Measurements from ENCODE around the gene ERICH6. TPM values are rescaled to one million over a fixed set of nuclear protein-coding genes. Genes with fewer than 3 reads are reported as not detected.

The ERICH6 gene
- total RNA-seq, 1 donor from 2014 or later = not detected

- H3K4me3 ChIP-seq = no peak overlapping the region
- no peaks in the 10 kb centered on the region for H3K36me3 ChIP-seq
- DNase-seq (ENCODE audit: extremely low spot score in 2 of 2) = no peak
- intact Hi-C loops (cut with DNase I) = no loop called here
- H3K27ac ChIP-seq = no peak overlapping the region
- TF ChIP-seq CTCF (IDR thresholded peaks at IDR 0.05) (no peak), POLR2AphosphoS5 (IDR thresholded peaks at IDR 0.05; ENCODE audit: insufficient read depth in 1 of 2, low read depth in 1 of 2) (no peak)
- no peaks in the 10 kb centered on the region for H3K27me3 ChIP-seq
- no peaks in the 10 kb centered on the region for H3K9me3 ChIP-seq
- peaks cover 15% of the 10 kb centered on the region for H3K4me1 ChIP-seq
Measured at GRCh38 chr3:150620002-150620689, 83.6 kb downstream of the ERICH6 start.

GRCh38 chr3:150613709-150614480, 89.8 kb downstream of the ERICH6 start:
- H3K27ac ChIP-seq = no peak overlapping the region
- no peak for TF ChIP-seq CTCF (IDR thresholded peaks at IDR 0.05)
- no peak for TF ChIP-seq POLR2A (IDR thresholded peaks at IDR 0.05)
- no peak for TF ChIP-seq POLR2AphosphoS5 (IDR thresholded peaks at IDR 0.05; ENCODE audit: insufficient read depth in 1 of 2, low read depth in 1 of 2)
- intact Hi-C loops (cut with DNase I) = no loop called here
- no peak for DNase-seq (ENCODE audit: extremely low spot score in 2 of 2)
- H3K4me3 ChIP-seq = no peak overlapping the region
- peaks cover 0 to 7% of the 10 kb centered on the region in 2 donors for H3K36me3 ChIP-seq
- H3K27me3 ChIP-seq = no peaks in the 10 kb centered on the region
- H3K4me1 ChIP-seq = peaks cover 19% of the 10 kb centered on the region
- H3K9me3 ChIP-seq = no peaks in the 10 kb centered on the region

DNA sequence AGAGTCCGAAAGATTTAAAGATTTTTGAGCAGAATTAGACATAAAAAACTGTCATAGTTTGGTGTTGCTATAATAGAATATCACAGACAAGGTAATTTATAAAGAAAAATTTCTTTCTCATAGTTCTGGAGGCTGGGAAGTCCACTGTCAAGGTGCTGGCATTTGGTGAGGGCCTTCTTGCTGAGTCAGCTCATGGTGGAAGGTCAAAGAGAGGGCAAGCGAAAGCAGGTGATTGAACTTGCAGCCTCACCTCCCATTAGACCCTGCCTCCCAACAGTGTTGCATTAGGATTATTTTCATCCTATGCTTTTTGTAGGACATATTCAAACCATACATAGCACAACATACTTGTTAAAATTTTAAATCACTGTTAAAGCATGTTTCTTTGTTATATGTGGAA, 90.7 kb downstream of the ERICH6 start:
- no peak for TF ChIP-seq CTCF (IDR thresholded peaks at IDR 0.05)
- TF ChIP-seq POLR2A (IDR thresholded peaks at IDR 0.05) = no peak
- TF ChIP-seq POLR2AphosphoS5 (IDR thresholded peaks at IDR 0.05; ENCODE audit: insufficient read depth in 1 of 2, low read depth in 1 of 2) = no peak
- Histone ChIP-seq H3K4me3 (no peak overlapping the region), H3K4me1 (peaks cover 27% of the 10 kb centered on the region), H3K27ac (no peak overlapping the region), H3K36me3 (peaks cover 0 to 7% of the 10 kb centered on the region in 2 donors), H3K27me3 (no peaks in the 10 kb centered on the region), H3K9me3 (no peaks in the 10 kb centered on the region)
- intact Hi-C loops (cut with DNase I) = no loop called here
- DNase-seq (ENCODE audit: extremely low spot score in 2 of 2) = no peak

DNA sequence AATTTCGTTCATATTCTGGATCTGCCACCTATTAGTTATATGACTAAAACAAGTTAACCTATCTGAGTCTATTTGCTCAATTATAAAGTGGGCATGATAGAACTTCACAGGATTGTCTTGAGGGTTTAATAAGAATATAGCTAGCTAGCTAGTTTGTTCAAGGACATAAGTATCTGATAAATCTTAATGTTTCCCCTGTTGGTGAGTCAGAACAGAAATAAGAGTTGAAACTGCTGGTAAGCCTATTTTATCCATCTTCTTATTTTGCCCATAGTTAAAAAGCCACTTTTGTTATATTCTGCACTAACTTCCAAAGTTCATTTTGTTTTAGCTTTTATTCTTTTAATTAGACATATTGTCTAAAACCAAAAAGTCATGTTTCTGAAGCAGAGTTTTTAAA, 91.2 kb downstream of the ERICH6 start:
- Histone ChIP-seq H3K36me3 (peaks cover 0 to 7% of the 10 kb centered on the region in 2 donors), H3K4me3 (no peak overlapping the region), H3K9me3 (no peaks in the 10 kb centered on the region), H3K27me3 (no peaks in the 10 kb centered on the region), H3K27ac (no peak overlapping the region), H3K4me1 (peaks cover 32% of the 10 kb centered on the region)
- DNase-seq (ENCODE audit: extremely low spot score in 2 of 2) = no peak
- TF ChIP-seq POLR2A (IDR thresholded peaks at IDR 0.05) (no peak), POLR2AphosphoS5 (IDR thresholded peaks at IDR 0.05; ENCODE audit: insufficient read depth in 1 of 2, low read depth in 1 of 2) (no peak), CTCF (IDR thresholded peaks at IDR 0.05) (no peak)
- intact Hi-C loops (cut with DNase I) = no loop called here

DNA sequence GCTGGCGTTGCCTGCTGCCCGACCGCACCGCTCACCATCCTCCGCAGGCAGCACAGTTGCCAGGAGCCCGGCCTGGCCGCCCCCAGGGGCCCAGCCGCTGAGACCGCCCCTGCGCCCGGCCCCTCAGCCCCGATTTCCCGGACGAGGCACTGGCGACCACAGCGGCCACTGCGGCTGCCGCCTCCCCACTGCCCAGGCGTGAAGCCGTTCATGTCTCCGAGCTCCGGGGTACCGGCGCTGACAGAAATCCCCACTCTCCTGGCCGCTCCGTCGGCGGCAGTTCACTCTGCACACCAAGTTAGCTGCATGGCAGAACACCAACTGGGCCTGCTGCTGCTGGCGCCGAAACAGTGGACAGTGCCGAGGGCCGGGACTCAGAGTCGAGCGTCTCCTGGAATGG, 92.1 kb downstream of the ERICH6 start:
- peaks cover 40% of the 10 kb centered on the region for H3K4me1 ChIP-seq

More for the DNA sequence above, 92.1 kb downstream of the ERICH6 start:
- Histone ChIP-seq H3K27ac (no peak overlapping the region), H3K36me3 (peaks cover 0 to 7% of the 10 kb centered on the region in 2 donors), H3K27me3 (no peaks in the 10 kb centered on the region), H3K9me3 (no peaks in the 10 kb centered on the region), H3K4me3 (no peak overlapping the region)
- TF ChIP-seq POLR2A (IDR thresholded peaks at IDR 0.05) (no peak), CTCF (IDR thresholded peaks at IDR 0.05) (no peak), POLR2AphosphoS5 (IDR thresholded peaks at IDR 0.05; ENCODE audit: insufficient read depth in 1 of 2, low read depth in 1 of 2) (no peak)
- intact Hi-C loops (cut with DNase I) = no loop called here
- no peak for DNase-seq (ENCODE audit: extremely low spot score in 2 of 2)
